H9 (cell line): Measurements from ENCODE around the gene DALRD3. TPM values are rescaled to one million over a fixed set of nuclear protein-coding genes. Genes with fewer than 3 reads are reported as not detected.

ENCODE experiments used
- DNase-seq: peaks from one replicate; pipeline ENCODE4 v3.0.0-alpha.2; 2017
- H2AFZ ChIP-seq: one replicate; pipeline ENCODE4 v1.6.1; 2013; ENCODE audit warnings: mild to moderate bottlenecking, low read length, control low read depth, moderate library complexity
- H2AK5ac ChIP-seq: 2 replicates; pipeline ENCODE4 v1.6.1; 2013; ENCODE audit warnings: low read length, control low read depth, mixed read lengths; ENCODE audit not compliant: insufficient read length
- H2BK120ac ChIP-seq: one replicate; pipeline ENCODE4 v1.6.1; 2013; ENCODE audit warnings: low read depth, mild to moderate bottlenecking, low read length, control low read depth, inconsistent platforms; ENCODE audit not compliant: poor library complexity, severe bottlenecking
- H2BK12ac ChIP-seq: 2 replicates; pipeline ENCODE4 v1.6.1; 2013; ENCODE audit warnings: low read length, control low read depth, mixed read lengths, low read depth; ENCODE audit not compliant: insufficient read length
- H2BK15ac ChIP-seq: 2 replicates; pipeline ENCODE4 v1.6.1; 2013; ENCODE audit warnings: low read depth, low read length, control low read depth
- H2BK20ac ChIP-seq: one replicate; pipeline ENCODE4 v1.6.1; 2013; ENCODE audit warnings: low read depth, mild to moderate bottlenecking, low read length, control low read depth, inconsistent platforms; ENCODE audit not compliant: poor library complexity, severe bottlenecking
- H2BK5ac ChIP-seq: 2 replicates; pipeline ENCODE4 v1.6.1; 2013; ENCODE audit warnings: low read length, control low read depth, mixed read lengths; ENCODE audit not compliant: insufficient read length
- H3K14ac ChIP-seq: 2 replicates; pipeline ENCODE4 v1.6.1; 2013; ENCODE audit warnings: low read length, control low read depth; ENCODE audit not compliant: insufficient read depth
- H3K18ac ChIP-seq: 2 replicates; pipeline ENCODE4 v1.6.1; 2013; ENCODE audit warnings: low read depth, mild to moderate bottlenecking, mixed read lengths, low read length, control low read depth; ENCODE audit not compliant: insufficient read length
- H3K23ac ChIP-seq: 2 replicates; pipeline ENCODE4 v1.6.1; 2013; ENCODE audit warnings: low read length, control low read depth, mixed read lengths, low read depth; ENCODE audit not compliant: insufficient read length
- H3K23me2 ChIP-seq: 2 replicates; pipeline ENCODE4 v1.6.1; 2013; ENCODE audit warnings: low read depth, mild to moderate bottlenecking, mixed read lengths, low read length, control low read depth; ENCODE audit not compliant: insufficient read length, poor library complexity, severe bottlenecking
- H3K27ac ChIP-seq: 2 replicates; pipeline ENCODE4 v1.5.1; 2013; ENCODE audit warnings: low read length, control low read depth, mixed read lengths, low read depth; ENCODE audit not compliant: insufficient read length
- H3K27me3 ChIP-seq: 2 replicates; pipeline ENCODE4 v1.6.1; 2013; ENCODE audit warnings: low read length, control low read depth, inconsistent platforms; ENCODE audit not compliant: insufficient read depth
- H3K4ac ChIP-seq: 2 replicates; pipeline ENCODE4 v1.6.1; 2013; ENCODE audit warnings: low read depth, mild to moderate bottlenecking, control low read depth, inconsistent platforms, low read length, moderate library complexity
- H3K4me1 ChIP-seq: 2 replicates; pipeline ENCODE4 v1.6.1; 2013; ENCODE audit warnings: low read length, control low read depth, inconsistent platforms; ENCODE audit not compliant: insufficient read depth
- H3K4me2 ChIP-seq: 2 replicates; pipeline ENCODE4 v1.6.1; 2013; ENCODE audit warnings: low read length, control low read depth, mixed read lengths; ENCODE audit not compliant: insufficient read length, insufficient read depth
- H3K56ac ChIP-seq: 2 replicates; pipeline ENCODE4 v1.6.1; 2013; ENCODE audit warnings: low read depth, mild to moderate bottlenecking, mixed read lengths, low read length, control low read depth; ENCODE audit not compliant: insufficient read length
- H3K79me1 ChIP-seq: 2 replicates; pipeline ENCODE4 v1.6.1; 2013; ENCODE audit warnings: low read depth, mild to moderate bottlenecking, moderate library complexity, low read length, control low read depth, inconsistent platforms; ENCODE audit not compliant: insufficient read depth, poor library complexity, severe bottlenecking
- H3K79me2 ChIP-seq: 2 replicates; pipeline ENCODE4 v1.6.1; 2013; ENCODE audit warnings: low read length, control low read depth, inconsistent platforms; ENCODE audit not compliant: insufficient read depth
- H3K9ac ChIP-seq: 2 replicates; pipeline ENCODE4 v1.6.1; 2013; ENCODE audit warnings: low read length, control low read depth, mixed read lengths; ENCODE audit not compliant: insufficient read length; ENCODE audit errors: extremely low read depth
- H3K9me3 ChIP-seq: one replicate; pipeline ENCODE4 v1.6.1; 2013; ENCODE audit warnings: low read depth, low read length, inconsistent platforms; ENCODE audit not compliant: control insufficient read depth
- H3T11ph ChIP-seq: one replicate; pipeline ENCODE4 v1.6.1; 2013; ENCODE audit warnings: mild to moderate bottlenecking, low read length, control low read depth, inconsistent platforms
- H4K20me1 ChIP-seq: one replicate; pipeline ENCODE4 v1.6.1; 2013; ENCODE audit not compliant: control insufficient read depth, insufficient read length, insufficient read depth
- H4K5ac ChIP-seq: 2 replicates; pipeline ENCODE4 v1.6.1; 2013; ENCODE audit warnings: low read depth, mild to moderate bottlenecking, mixed read lengths, low read length, control low read depth; ENCODE audit not compliant: insufficient read length
- H4K8ac ChIP-seq: replicated peaks from 2 replicates; pipeline ENCODE4 v1.6.1; 2013; ENCODE audit warnings: low read length, control low read depth, mixed read lengths, low read depth; ENCODE audit not compliant: insufficient read length
- H4K91ac ChIP-seq: 2 replicates; pipeline ENCODE4 v1.6.1; 2013; ENCODE audit warnings: low read depth, mild to moderate bottlenecking, moderate library complexity, mixed read lengths, low read length, control low read depth; ENCODE audit not compliant: insufficient read length
- H3K27ac Mint-ChIP-seq, 3 experiments: 2 replicates in 2 of 3; 3 replicates in 1 of 3; pipeline ENCODE4 v1.8.0; 2020 to 2021; ENCODE audit warnings: mixed read lengths in 3 of 3, mild to moderate bottlenecking in 1 of 3, moderate library complexity in 1 of 3
- H3K27me3 Mint-ChIP-seq: 2 replicates; pipeline ENCODE4 v1.8.0; 2021; ENCODE audit warnings: low read depth, mild to moderate bottlenecking, moderate library complexity, mixed read lengths
- H3K36me3 Mint-ChIP-seq, 3 experiments: 2 replicates in 2 of 3; 3 replicates in 1 of 3; pipeline ENCODE4 v1.8.0; 2020 to 2021; ENCODE audit warnings: low read depth in 3 of 3, mixed read lengths in 3 of 3; ENCODE audit not compliant: insufficient read depth in 1 of 3
- H3K4me1 Mint-ChIP-seq, 2 experiments: 2 replicates each; pipeline ENCODE4 v1.8.0; 2020; ENCODE audit warnings: mixed read lengths in 2 of 2
- H3K4me3 Mint-ChIP-seq, 2 experiments: 2 replicates in 1 of 2; 3 replicates in 1 of 2; pipeline ENCODE4 v1.8.0; 2020 to 2021; ENCODE audit warnings: mild to moderate bottlenecking in 2 of 2, mixed read lengths in 2 of 2, moderate library complexity in 1 of 2
- H3K9me3 Mint-ChIP-seq, 2 experiments: 2 replicates in 1 of 2; 3 replicates in 1 of 2; pipeline ENCODE4 v1.8.0; 2020; ENCODE audit warnings: mild to moderate bottlenecking in 2 of 2, mixed read lengths in 2 of 2, moderate library complexity in 1 of 2
- CTCF ChIP-seq: fragments of 200-600 bp; sonication (generic); conservative IDR thresholded peaks from 3 replicates; pipeline ENCODE4 v1.8.0; 2021; ENCODE audit warnings: antibody characterized with exemption, mild to moderate bottlenecking
- WGBS: extraction: QIAGEN DNeasy Blood & Tissue Kit; methylation state at CpG from one replicate; pipeline ENCODE4 v1.1.7; 2013; ENCODE audit warnings: missing lambda C conversion rate, low lambda C conversion rate, mixed read lengths; ENCODE audit not compliant: insufficient read length; ENCODE audit errors: extremely low coverage; 5-methylcytosine and 5-hydroxymethylcytosine counted together
- total RNA-seq: library from RNA; stranded (reverse); gene quantifications from 2 replicates; pipeline ENCODE4 v1.2.1, GENCODE V29; 2021

Gene DALRD3
- total RNA-seq, 1 experiment from 2014 or later: 32.3 TPM

GRCh38 chr3:49025793-49026520 is 7.6 kb upstream of the DALRD3 start:
- Histone ChIP-seq H3T11ph (no peak overlapping the region), H3K4ac (no peak overlapping the region), H3K79me2 (no peaks in the 10 kb centered on the region), H3K14ac (no peak overlapping the region), H4K91ac (no peak overlapping the region), H3K79me1 (no peaks in the 10 kb centered on the region), H3K27ac (no peak overlapping the region), H2BK15ac (no peak overlapping the region), H3K9me3 (no peaks in the 10 kb centered on the region), H3K23ac (no peak overlapping the region), H3K9ac (no peak overlapping the region), H2BK20ac (no peak overlapping the region), H2BK120ac (no peak overlapping the region), H3K56ac (no peak overlapping the region), H4K20me1 (peaks cover 7% of the 10 kb centered on the region), H2BK12ac (no peak overlapping the region), H3K23me2 (peaks cover 12% of the 10 kb centered on the region), H2AK5ac (no peak overlapping the region), H3K4me2 (no peak overlapping the region), H2BK5ac (no peak overlapping the region), H4K8ac (no peak overlapping the region), H3K4me1 (no peaks in the 10 kb centered on the region), H3K27me3 (no peaks in the 10 kb centered on the region), H4K5ac (no peak overlapping the region), H2AFZ (no peak overlapping the region), H3K18ac (no peak overlapping the region)
- peak overlapping the region in 2 of 3 experiments; percentile 53 to 74; a peak in 4 of 7 replicates for H3K27ac Mint-ChIP-seq
- peaks cover 56 to 79% (median 62%) of the 10 kb centered on the region in 3 experiments for H3K36me3 Mint-ChIP-seq
- DNase-seq: no peak
- no peak for TF ChIP-seq CTCF
- peaks cover 20 to 30% of the 10 kb centered on the region in 2 experiments for H3K4me1 Mint-ChIP-seq
- no peaks in the 10 kb centered on the region; the same call in none of the 2 replicates for H3K27me3 Mint-ChIP-seq
- no peaks in the 10 kb centered on the region for H3K9me3 Mint-ChIP-seq
- WGBS: no CpG with 5 or more reads among the region's 8 CpGs
- H3K4me3 Mint-ChIP-seq: no peak overlapping the region
